Measurements from ENCODE around the gene TLE1.
"Not testable (repeated sequence)": the region's sequence is repeated elsewhere in the genome, so short reads cannot be mapped to it uniquely, and the experiment has no call there.

The TLE1 gene

GRCh38 chr9:81689343-81690175 lies at the start of gene TLE1:
Gene TLE1 (minus strand): TSS chr9:81689547. CDS start chr9:81688240, 1,307 bp downstream.
- DNase-seq (ENCODE audit: low read depth in 2 of 2): peak; percentile 60 to 64

- no peak for DNase-seq (ENCODE audit: low read depth in 2 of 2)
Observed at GRCh38 chr9:81737871-81738507, 48.6 kb upstream of the TLE1 start.

GRCh38 chr9:81730498-81730897 lies 41.2 kb upstream of the TLE1 start:
- not testable (repeated sequence) for DNase-seq (ENCODE audit: low read depth in 2 of 2)

- DNase-seq (ENCODE audit: low read depth in 2 of 2): no peak
Observed at GRCh38 chr9:81729135-81729534, 39.8 kb upstream of the TLE1 start.

GRCh38 chr9:81724242-81724889 lies 35.0 kb upstream of the TLE1 start:
- no peak for DNase-seq (ENCODE audit: low read depth in 2 of 2)

GRCh38 chr9:81722277-81722676 lies 32.9 kb upstream of the TLE1 start:
- no peak for DNase-seq (ENCODE audit: low read depth in 2 of 2)

GRCh38 chr9:81720450-81721086 lies 31.2 kb upstream of the TLE1 start:
- no peak for DNase-seq (ENCODE audit: low read depth in 2 of 2)

GRCh38 chr9:81719972-81720371 lies 30.6 kb upstream of the TLE1 start:
- no peak for DNase-seq (ENCODE audit: low read depth in 2 of 2)

GRCh38 chr9:81718244-81718643 lies 28.9 kb upstream of the TLE1 start:
- DNase-seq (ENCODE audit: low read depth in 2 of 2): no peak

- DNase-seq (ENCODE audit: low read depth in 2 of 2): no peak
Observed at GRCh38 chr9:81717747-81718077, 28.4 kb upstream of the TLE1 start.

- DNase-seq (ENCODE audit: low read depth in 2 of 2): no peak
Observed at GRCh38 chr9:81717061-81717746, 27.9 kb upstream of the TLE1 start.

- no peak for DNase-seq (ENCODE audit: low read depth in 2 of 2)
Observed at GRCh38 chr9:81716409-81716808, 27.1 kb upstream of the TLE1 start.

- no peak for DNase-seq (ENCODE audit: low read depth in 2 of 2)
Observed at GRCh38 chr9:81705578-81705977, 16.2 kb upstream of the TLE1 start.

GRCh38 chr9:81694541-81694940 lies 5.2 kb upstream of the TLE1 start:
- DNase-seq (ENCODE audit: low read depth in 2 of 2): no peak

GRCh38 chr9:81693671-81694378 lies 4.5 kb upstream of the TLE1 start:
- DNase-seq (ENCODE audit: low read depth in 2 of 2): no peak

GRCh38 chr9:81690251-81690851 lies 1.0 kb upstream of the TLE1 start:
- no peak for DNase-seq (ENCODE audit: low read depth in 2 of 2)

GRCh38 chr9:81689093-81689342 lies 329 bp downstream of the TLE1 start:
- not testable (repeated sequence) for DNase-seq (ENCODE audit: low read depth in 2 of 2)

GRCh38 chr9:81688262-81689092 lies 870 bp downstream of the TLE1 start:
- DNase-seq (ENCODE audit: low read depth in 2 of 2): not testable (repeated sequence)

GRCh38 chr9:81687521-81688261 lies 1.7 kb downstream of the TLE1 start:
- DNase-seq (ENCODE audit: low read depth in 2 of 2): no peak
